ENCODE measurements around the gene ECHS1. TPM values are rescaled to one million over a fixed set of nuclear protein-coding genes. Genes with fewer than 3 reads are reported as not detected.

Gene ECHS1
- total RNA-seq, 1 experiment from 2014 or later = 53.5 TPM

GRCh38 chr10:133335246-133336117 lies 37.7 kb downstream of the ECHS1 start:
- DNase-seq = peak; percentile 38
- no peak for TF ChIP-seq CTCF (IDR thresholded peaks at IDR 0.05; ENCODE audit: unreplicated experiment)
- Mint-ChIP-seq H3K4me1 (ENCODE audit: low read depth, unreplicated experiment) (no peaks in the 10 kb centered on the region), H3K27ac (ENCODE audit: unreplicated experiment) (peak overlapping the region; percentile 14), H3K36me3 (ENCODE audit: insufficient read depth, unreplicated experiment) (peaks cover 9% of the 10 kb centered on the region), H3K9me3 (ENCODE audit: low read depth, unreplicated experiment) (no peaks in the 10 kb centered on the region), H3K4me3 (ENCODE audit: low read depth, unreplicated experiment) (peak overlapping the region; percentile 59), H3K27me3 (ENCODE audit: unreplicated experiment) (peaks cover 45% of the 10 kb centered on the region)
- intact Hi-C loops (cut with micrococcal nuclease; ENCODE audit: unreplicated experiment) = no loop called here
- no TSS peak for BruUV-seq (replicated peaks)
- CTCF ChIA-PET = no interaction called here

- no TSS peak for BruUV-seq (replicated peaks)
- peaks cover 9% of the 10 kb centered on the region for H3K36me3 Mint-ChIP-seq (ENCODE audit: insufficient read depth, unreplicated experiment)
- peaks cover 6% of the 10 kb centered on the region for H3K4me1 Mint-ChIP-seq (ENCODE audit: low read depth, unreplicated experiment)
- H3K4me3 Mint-ChIP-seq (ENCODE audit: low read depth, unreplicated experiment) = peak overlapping the region; percentile 59
- CTCF ChIA-PET = no interaction called here
- DNase-seq = no peak
- H3K9me3 Mint-ChIP-seq (ENCODE audit: low read depth, unreplicated experiment) = no peaks in the 10 kb centered on the region
- TF ChIP-seq CTCF (IDR thresholded peaks at IDR 0.05; ENCODE audit: unreplicated experiment) = no peak
- H3K27me3 Mint-ChIP-seq (ENCODE audit: unreplicated experiment) = peaks cover 53% of the 10 kb centered on the region
- H3K27ac Mint-ChIP-seq (ENCODE audit: unreplicated experiment) = peak overlapping the region; percentile 14
- intact Hi-C loops (cut with micrococcal nuclease; ENCODE audit: unreplicated experiment) = no loop called here
Measured at GRCh38 chr10:133334503-133335245, 38.5 kb downstream of the ECHS1 start.

GRCh38 chr10:133332936-133333699 lies 40.0 kb downstream of the ECHS1 start:
- H3K36me3 Mint-ChIP-seq (ENCODE audit: insufficient read depth, unreplicated experiment) = peaks cover 9% of the 10 kb centered on the region
- H3K27ac Mint-ChIP-seq (ENCODE audit: unreplicated experiment) = no peak overlapping the region
- intact Hi-C loops (cut with micrococcal nuclease; ENCODE audit: unreplicated experiment) = no loop called here
- no TSS peak for BruUV-seq (replicated peaks)
- no peaks in the 10 kb centered on the region for H3K9me3 Mint-ChIP-seq (ENCODE audit: low read depth, unreplicated experiment)
- peaks cover 11% of the 10 kb centered on the region for H3K4me1 Mint-ChIP-seq (ENCODE audit: low read depth, unreplicated experiment)
- H3K4me3 Mint-ChIP-seq (ENCODE audit: low read depth, unreplicated experiment) = no peak overlapping the region
- H3K27me3 Mint-ChIP-seq (ENCODE audit: unreplicated experiment) = peaks cover 64% of the 10 kb centered on the region
- no peak for TF ChIP-seq CTCF (IDR thresholded peaks at IDR 0.05; ENCODE audit: unreplicated experiment)
- CTCF ChIA-PET = no interaction called here
- no peak for DNase-seq

GRCh38 chr10:133329491-133330202 lies 43.5 kb downstream of the ECHS1 start:
- Mint-ChIP-seq H3K9me3 (ENCODE audit: low read depth, unreplicated experiment) (no peaks in the 10 kb centered on the region), H3K4me1 (ENCODE audit: low read depth, unreplicated experiment) (peaks cover 11% of the 10 kb centered on the region), H3K27me3 (ENCODE audit: unreplicated experiment) (peaks cover 89% of the 10 kb centered on the region), H3K36me3 (ENCODE audit: insufficient read depth, unreplicated experiment) (no peaks in the 10 kb centered on the region), H3K27ac (ENCODE audit: unreplicated experiment) (no peak overlapping the region), H3K4me3 (ENCODE audit: low read depth, unreplicated experiment) (peak overlapping the region; percentile 74)
- BruUV-seq (replicated peaks) = no TSS peak
- TF ChIP-seq CTCF (IDR thresholded peaks at IDR 0.05; ENCODE audit: unreplicated experiment) = peak; percentile 68
- CTCF ChIA-PET = interaction anchor here (1.1 kb wide), 1 partner anchor 228 kb away, joined by 3 read pairs; no protein-coding TSS in a partner anchor
- intact Hi-C loops (cut with micrococcal nuclease; ENCODE audit: unreplicated experiment) = no loop called here
- peak; percentile 86 for DNase-seq
